Fibroblast of lung (primary cell): ENCODE data around the gene PSMD1.

ENCODE experiments used
- CTCF ChIP-seq, 2 donors: IDR thresholded peaks in 1 of 2; conservative IDR thresholded peaks in 1 of 2; 1 replicate in 1 of 2; 2 replicates in 1 of 2; pipeline ENCODE4 v1.5.1; 2011 to 2012; ENCODE audit warnings: low read length in 2 of 2, control low read depth in 1 of 2, inconsistent platforms in 1 of 2, low read depth in 1 of 2, mild to moderate bottlenecking in 1 of 2
- EZH2 ChIP-seq: IDR thresholded peaks from 2 replicates; pipeline ENCODE4 v1.5.1; 2012; ENCODE audit warnings: low read length, control low read depth, mild to moderate bottlenecking; ENCODE audit errors: missing control alignments

- TF ChIP-seq CTCF (conservative IDR thresholded peaks at IDR 0.05 in 1 of 2, IDR thresholded peaks at IDR 0.05 in 1 of 2; ENCODE audit: low read depth in 1 of 2, low read length in 2 of 2) (no peak), EZH2 (no peak)
Observed at GRCh38 chr2:231185886-231186285, 129.2 kb downstream of the PSMD1 start.
